IMR-90 (cell line): ENCODE data around the gene GLRX5. TPM values are rescaled to one million over a fixed set of nuclear protein-coding genes. Genes with fewer than 3 reads are reported as not detected.

Experiments
- CEBPB ChIP-seq: IDR thresholded peaks from 2 replicates; pipeline ENCODE4 v1.6.1; 2012; ENCODE audit warnings: low read depth, low read length, improper control_type of control experiment
- CHD1 ChIP-seq: IDR thresholded peaks from 2 replicates; pipeline ENCODE4 v1.6.1; 2012; ENCODE audit warnings: low read depth, low read length, improper control_type of control experiment
- FOS ChIP-seq: fragments of 150-350 bp; IDR thresholded peaks from 2 replicates; pipeline ENCODE4 v1.6.1; 2016; ENCODE audit warnings: low read depth, low read length
- RAD21 ChIP-seq: IDR thresholded peaks from 2 replicates; pipeline ENCODE4 v1.6.1; 2012; ENCODE audit warnings: low read length, improper control_type of control experiment
- RFX5 ChIP-seq: IDR thresholded peaks from 2 replicates; pipeline ENCODE4 v1.8.0; 2012; ENCODE audit warnings: low read depth, mild to moderate bottlenecking, low read length, moderate library complexity
- polyA plus RNA-seq, 3 experiments: library from polyadenylated mRNA; depleted of rRNA; stranded (reverse); fragments of >200 nt; gene quantifications; 2 replicates each; pipeline ENCODE4 v1.2.3, GENCODE V29; 2012; ENCODE audit warnings: low replicate concordance in 1 of 3
- total RNA-seq: library from RNA; depleted of rRNA; stranded (reverse); fragments of >200 nt; gene quantifications from 2 replicates; pipeline ENCODE4 v1.2.3, GENCODE V29; 2012
- TF ChIP-seq, protein P1 (sequence below): fragments of 150-350 bp; IDR thresholded peaks from 2 replicates; pipeline ENCODE4 v1.6.1; 2016; ENCODE audit warnings: low read depth, mild to moderate bottlenecking, low read length, moderate library complexity, borderline replicate concordance
- TF ChIP-seq, protein P2 (sequence below): fragments of 150-350 bp; IDR thresholded peaks from 2 replicates; pipeline ENCODE4 v1.6.1; 2017; ENCODE audit warnings: mild to moderate bottlenecking, antibody characterized with exemption, low read length, low read depth

Gene GLRX5
- total and polyA plus RNA-seq, 2 of the 4 experiments (the other 2 are of a cell fraction): 32.4 to 40.4 TPM

DNA sequence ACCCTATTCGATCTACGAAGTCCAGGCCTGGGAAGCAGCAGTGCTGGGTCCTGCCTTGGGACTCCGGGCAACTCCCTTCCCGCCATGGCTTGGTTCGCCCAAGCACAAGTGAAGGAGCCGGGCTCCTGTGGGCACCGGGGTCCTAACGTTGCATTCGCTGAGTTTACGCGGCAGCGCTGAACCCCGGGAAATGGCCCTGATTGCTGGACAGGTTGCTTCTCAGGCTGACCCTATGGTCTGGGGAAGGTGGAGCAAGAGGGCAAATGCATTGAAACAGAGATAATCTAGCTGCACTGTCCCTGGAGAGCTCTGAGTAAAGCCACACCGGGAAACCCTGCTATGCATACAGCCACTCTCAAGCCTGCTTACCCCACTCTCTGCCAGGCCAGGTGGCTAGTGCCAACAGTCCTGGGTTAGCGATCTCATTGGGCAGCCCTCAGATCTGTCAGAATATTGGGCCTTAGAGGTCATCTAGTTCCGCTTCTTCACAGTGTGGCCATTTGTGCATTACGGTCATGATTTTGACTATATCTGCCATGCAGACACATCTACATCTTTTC lies 29.7 kb upstream of the GLRX5 start (continued):
- TF ChIP-seq, protein P1, sequence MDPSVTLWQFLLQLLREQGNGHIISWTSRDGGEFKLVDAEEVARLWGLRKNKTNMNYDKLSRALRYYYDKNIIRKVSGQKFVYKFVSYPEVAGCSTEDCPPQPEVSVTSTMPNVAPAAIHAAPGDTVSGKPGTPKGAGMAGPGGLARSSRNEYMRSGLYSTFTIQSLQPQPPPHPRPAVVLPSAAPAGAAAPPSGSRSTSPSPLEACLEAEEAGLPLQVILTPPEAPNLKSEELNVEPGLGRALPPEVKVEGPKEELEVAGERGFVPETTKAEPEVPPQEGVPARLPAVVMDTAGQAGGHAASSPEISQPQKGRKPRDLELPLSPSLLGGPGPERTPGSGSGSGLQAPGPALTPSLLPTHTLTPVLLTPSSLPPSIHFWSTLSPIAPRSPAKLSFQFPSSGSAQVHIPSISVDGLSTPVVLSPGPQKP: no peak
- no peak for TF ChIP-seq RAD21
- TF ChIP-seq FOS: no peak
- no peak for TF ChIP-seq RFX5
- TF ChIP-seq, protein P2, sequence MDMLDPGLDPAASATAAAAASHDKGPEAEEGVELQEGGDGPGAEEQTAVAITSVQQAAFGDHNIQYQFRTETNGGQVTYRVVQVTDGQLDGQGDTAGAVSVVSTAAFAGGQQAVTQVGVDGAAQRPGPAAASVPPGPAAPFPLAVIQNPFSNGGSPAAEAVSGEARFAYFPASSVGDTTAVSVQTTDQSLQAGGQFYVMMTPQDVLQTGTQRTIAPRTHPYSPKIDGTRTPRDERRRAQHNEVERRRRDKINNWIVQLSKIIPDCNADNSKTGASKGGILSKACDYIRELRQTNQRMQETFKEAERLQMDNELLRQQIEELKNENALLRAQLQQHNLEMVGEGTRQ: no peak
- no peak for TF ChIP-seq CEBPB
- no peak for TF ChIP-seq CHD1
